Liver (tissue), 9 donors: ENCODE measurements around the gene ATP10B. TPM values are rescaled to one million over a fixed set of nuclear protein-coding genes. Genes with fewer than 3 reads are reported as not detected.

Experiments
- DNase-seq: peaks from one replicate; pipeline ENCODE4 v3.0.0-alpha.2; 2017; ENCODE audit warnings: low spot score
- H3K27ac ChIP-seq, 2 donors: one replicate each; pipeline ENCODE4 v1.7.0; 2013; ENCODE audit warnings: inconsistent platforms in 2 of 2, low read length in 2 of 2, control low read depth in 1 of 2, low read depth in 1 of 2, mild to moderate bottlenecking in 1 of 2
- H3K27me3 ChIP-seq, 4 donors: one replicate each; pipeline versions ENCODE4 v1.6.1 to v1.7.0; 2013; ENCODE audit warnings: low read length in 3 of 4, inconsistent platforms in 1 of 4, mild to moderate bottlenecking in 1 of 4, moderate library complexity in 1 of 4; ENCODE audit not compliant: control insufficient read depth in 4 of 4, insufficient read depth in 4 of 4
- H3K36me3 ChIP-seq, 4 donors: one replicate each; pipeline versions ENCODE4 v1.6.1 to v1.7.0; 2013; ENCODE audit warnings: low read length in 3 of 4, mild to moderate bottlenecking in 3 of 4, low read depth in 1 of 4, moderate library complexity in 1 of 4; ENCODE audit not compliant: control insufficient read depth in 4 of 4, insufficient read depth in 3 of 4
- H3K4me1 ChIP-seq, 4 donors: one replicate each; pipeline versions ENCODE4 v1.6.1 to v1.7.0; 2013; ENCODE audit warnings: low read length in 3 of 4, mild to moderate bottlenecking in 3 of 4, moderate library complexity in 1 of 4; ENCODE audit not compliant: control insufficient read depth in 4 of 4, insufficient read depth in 4 of 4
- H3K4me3 ChIP-seq, 3 donors: one replicate each; pipeline versions ENCODE4 v1.6.1 to v1.7.0; 2013; ENCODE audit warnings: low read length in 3 of 3, control low read depth in 1 of 3, low read depth in 1 of 3, mild to moderate bottlenecking in 1 of 3
- H3K9ac ChIP-seq, 2 donors: one replicate each; pipeline ENCODE4 v1.7.0; 2013; ENCODE audit warnings: low read length in 2 of 2, mild to moderate bottlenecking in 2 of 2, moderate library complexity in 2 of 2, control low read depth in 1 of 2, low read depth in 1 of 2
- H3K9me3 ChIP-seq, 4 donors: one replicate each; pipeline versions ENCODE4 v1.6.1 to v1.7.0; 2013; ENCODE audit warnings: low read length in 3 of 4; ENCODE audit not compliant: control insufficient read depth in 4 of 4
- ATF3 ChIP-seq: IDR thresholded peaks from 2 replicates; pipeline ENCODE4 v1.6.1; 2016; ENCODE audit warnings: antibody characterized with exemption
- CTCF ChIP-seq: fragments of 150-350 bp; IDR thresholded peaks from 2 replicates; pipeline ENCODE4 v1.5.1; 2017; ENCODE audit warnings: improper control_type of control experiment, low read depth, low read length; ENCODE audit not compliant: missing input control
- EGR1 ChIP-seq, 2 donors: IDR thresholded peaks; 2 replicates each; pipeline ENCODE4 v1.6.1; 2016 to 2018; ENCODE audit warnings: antibody characterized with exemption in 2 of 2, low read depth in 2 of 2
- FOXA1 ChIP-seq: IDR thresholded peaks from 2 replicates; pipeline ENCODE4 v1.6.1; 2016; ENCODE audit warnings: antibody characterized with exemption
- FOXA2 ChIP-seq: IDR thresholded peaks from 2 replicates; pipeline ENCODE4 v1.6.1; 2016; ENCODE audit warnings: antibody characterized with exemption
- GABPA ChIP-seq, 2 donors: IDR thresholded peaks in 1 of 2; conservative IDR thresholded peaks in 1 of 2; 2 replicates each; pipeline ENCODE4 v1.6.1; 2016; ENCODE audit warnings: antibody characterized with exemption in 2 of 2, mild to moderate bottlenecking in 1 of 2, moderate library complexity in 1 of 2
- HNF4A ChIP-seq, 2 donors: conservative IDR thresholded peaks; 2 replicates each; pipeline ENCODE4 v1.6.1; 2016; ENCODE audit warnings: antibody characterized with exemption in 2 of 2, mild to moderate bottlenecking in 2 of 2
- HNF4G ChIP-seq: IDR thresholded peaks from 2 replicates; pipeline ENCODE4 v1.6.1; 2016; ENCODE audit warnings: antibody characterized with exemption
- JUND ChIP-seq, 2 donors: IDR thresholded peaks; 2 replicates each; pipeline ENCODE4 v1.6.1; 2016; ENCODE audit warnings: antibody characterized with exemption in 2 of 2
- MAX ChIP-seq: IDR thresholded peaks from 2 replicates; pipeline ENCODE4 v1.6.1; 2016; ENCODE audit warnings: antibody characterized with exemption
- NR2F2 ChIP-seq: IDR thresholded peaks from 2 replicates; pipeline ENCODE4 v1.6.1; 2016; ENCODE audit warnings: antibody characterized with exemption
- RAD21 ChIP-seq, 2 donors: IDR thresholded peaks; 2 replicates each; pipeline ENCODE4 v1.6.1; 2016; ENCODE audit warnings: antibody characterized with exemption in 2 of 2, mild to moderate bottlenecking in 2 of 2
- RXRA ChIP-seq, 2 donors: IDR thresholded peaks; 2 replicates each; pipeline ENCODE4 v1.6.1; 2017 to 2018; ENCODE audit warnings: antibody characterized with exemption in 2 of 2, mild to moderate bottlenecking in 1 of 2
- SP1 ChIP-seq: IDR thresholded peaks from 2 replicates; pipeline ENCODE4 v1.6.1; 2018; ENCODE audit warnings: antibody characterized with exemption, mild to moderate bottlenecking
- TAF1 ChIP-seq: conservative IDR thresholded peaks from 2 replicates; pipeline ENCODE4 v1.6.1; 2016; ENCODE audit warnings: antibody characterized with exemption, mild to moderate bottlenecking
- YY1 ChIP-seq: IDR thresholded peaks from 2 replicates; pipeline ENCODE4 v1.6.1; 2016; ENCODE audit warnings: antibody characterized with exemption, mild to moderate bottlenecking
- ZBTB33 ChIP-seq: IDR thresholded peaks from 2 replicates; pipeline ENCODE4 v1.6.1; 2016; ENCODE audit warnings: antibody characterized with exemption
- WGBS: extraction: QIAGEN DNeasy Blood & Tissue Kit; methylation state at CpG from one replicate; pipeline ENCODE4 v1.1.7; 2013; 5-methylcytosine and 5-hydroxymethylcytosine counted together
- polyA plus RNA-seq, 2 donors: library from polyadenylated mRNA; stranded (reverse) in 1 of 2; unstranded in 1 of 2; fragments of 200-250 nt in 1 of 2; fragments of >200 nt in 1 of 2; fragmentation: Nextera tagmentation in 1 of 2; extraction: Ambion mirVana in 1 of 2; gene quantifications; one replicate each; pipeline versions ENCODE4 v1.2.1 to v1.2.3, GENCODE V29; 2013 to 2015
- total RNA-seq, 2 donors: library from RNA; depleted of rRNA; stranded (reverse); fragments of >200 nt; gene quantifications; one replicate each; pipeline ENCODE4 v1.2.3, GENCODE V29; 2014
- donor health status: healthy.
- donor health status: healthy.
- donor health status: healthy.
- donor health status: healthy.
- donor health status: healthy.

The ATP10B gene
- total and polyA plus RNA-seq, 4 donors = 0.05 to 0.67 (median 0.05) TPM; not detected in 1

GRCh38 chr5:160655717-160656116 lies 196.3 kb downstream of the ATP10B start:
- no peak overlapping the region for H3K27ac ChIP-seq
- H3K9me3 ChIP-seq = no peaks in the 10 kb centered on the region
- no peak for DNase-seq
- 82% methylated on average over 8 of the region's 8 CpGs for WGBS
- H3K4me1 ChIP-seq = no peaks in the 10 kb centered on the region
- no peak overlapping the region for H3K9ac ChIP-seq
- H3K4me3 ChIP-seq = no peak overlapping the region
- no peaks in the 10 kb centered on the region for H3K27me3 ChIP-seq
- H3K36me3 ChIP-seq = no peaks in the 10 kb centered on the region
- TF ChIP-seq HNF4A (conservative IDR thresholded peaks at IDR 0.05) = no peak
- no peak for TF ChIP-seq FOXA2
- no peak for TF ChIP-seq NR2F2

GRCh38 chr5:160651692-160652645 lies 200.0 kb downstream of the ATP10B start:
- Histone ChIP-seq H3K4me3 (no peak overlapping the region), H3K36me3 (no peaks in the 10 kb centered on the region), H3K27ac (no peak overlapping the region), H3K9ac (no peak overlapping the region), H3K4me1 (no peaks in the 10 kb centered on the region), H3K9me3 (no peaks in the 10 kb centered on the region), H3K27me3 (no peaks in the 10 kb centered on the region)
- WGBS = 82% methylated on average over 9 of the region's 9 CpGs
- TF ChIP-seq TAF1 (no peak), FOXA1 (no peak), NR2F2 (no peak), HNF4G (no peak), MAX (no peak), EGR1 (IDR thresholded peaks at IDR 0.05; ENCODE audit: low read depth in 2 of 2) (no peak), ATF3 (no peak), GABPA (IDR thresholded peaks at IDR 0.05 in 1 of 2, conservative IDR thresholded peaks at IDR 0.05 in 1 of 2) (no peak), JUND (IDR thresholded peaks at IDR 0.05) (no peak), HNF4A (conservative IDR thresholded peaks at IDR 0.05) (no peak), SP1 (no peak)
- DNase-seq = no peak

GRCh38 chr5:160649304-160649703 lies 202.7 kb downstream of the ATP10B start:
- TF ChIP-seq HNF4A (conservative IDR thresholded peaks at IDR 0.05) (no peak), RAD21 (IDR thresholded peaks at IDR 0.05) (peak; percentile 8 to 9)
- H3K9ac ChIP-seq = no peak overlapping the region
- no peak overlapping the region for H3K27ac ChIP-seq
- no peaks in the 10 kb centered on the region for H3K27me3 ChIP-seq
- H3K9me3 ChIP-seq = no peaks in the 10 kb centered on the region
- DNase-seq = no peak
- no peak overlapping the region for H3K4me3 ChIP-seq
- H3K4me1 ChIP-seq = no peaks in the 10 kb centered on the region
- H3K36me3 ChIP-seq = no peaks in the 10 kb centered on the region

GRCh38 chr5:160646033-160646432 lies 206.0 kb downstream of the ATP10B start:
- no peaks in the 10 kb centered on the region for H3K9me3 ChIP-seq
- no peak overlapping the region for H3K27ac ChIP-seq
- no peak for DNase-seq
- no peak overlapping the region for H3K4me3 ChIP-seq
- H3K36me3 ChIP-seq = no peaks in the 10 kb centered on the region
- no peaks in the 10 kb centered on the region for H3K4me1 ChIP-seq
- no peaks in the 10 kb centered on the region for H3K27me3 ChIP-seq
- no peak overlapping the region for H3K9ac ChIP-seq
- TF ChIP-seq JUND (IDR thresholded peaks at IDR 0.05) = no peak
- TF ChIP-seq EGR1 (IDR thresholded peaks at IDR 0.05; ENCODE audit: low read depth in 2 of 2) = no peak
- no peak for TF ChIP-seq HNF4A (conservative IDR thresholded peaks at IDR 0.05)
- TF ChIP-seq ZBTB33 = no peak
- no peak for TF ChIP-seq CTCF
- no peak for TF ChIP-seq SP1
- TF ChIP-seq ATF3 = no peak
- no peak for TF ChIP-seq GABPA (IDR thresholded peaks at IDR 0.05 in 1 of 2, conservative IDR thresholded peaks at IDR 0.05 in 1 of 2)
- no peak for TF ChIP-seq TAF1
- TF ChIP-seq NR2F2 = no peak
- TF ChIP-seq RAD21 (IDR thresholded peaks at IDR 0.05) = no peak
- no peak for TF ChIP-seq MAX
- TF ChIP-seq YY1 = no peak
- no peak for TF ChIP-seq FOXA1
- TF ChIP-seq RXRA (IDR thresholded peaks at IDR 0.05) = no peak
- no peak for TF ChIP-seq HNF4G
